GM18951 (cell line): ENCODE results near the gene LEMD2.

Experiments
- POLR2A ChIP-seq: IDR thresholded peaks from 4 replicates; pipeline ENCODE4 v1.6.1; 2011; ENCODE audit warnings: mild to moderate bottlenecking; ENCODE audit not compliant: insufficient read length, insufficient read depth; ENCODE audit errors: extremely low read depth
- in situ Hi-C: fragments of 300-500 bp; cut with MboI; formaldehyde crosslinking; loops from one replicate; pipeline ENCODE4 v1.12.0; 2022; ENCODE audit warnings: low sequenced_read_pairs, mixed read lengths, inconsistent platforms; ENCODE audit not compliant: unreplicated experiment

Gene LEMD2

GRCh38 chr6:33797626-33798342, 8.9 kb upstream of the LEMD2 start:
- in situ Hi-C loops: no loop called here
- no peak for TF ChIP-seq POLR2A

GRCh38 chr6:33794910-33795623, 6.1 kb upstream of the LEMD2 start:
- in situ Hi-C loops: no loop called here
- no peak for TF ChIP-seq POLR2A

- TF ChIP-seq POLR2A: no peak
- in situ Hi-C loops: no loop called here
These were observed 4.1 kb upstream of the LEMD2 start for GRCh38 chr6:33792981-33793380.

GRCh38 chr6:33791620-33792019, 2.7 kb upstream of the LEMD2 start:
- in situ Hi-C loops: no loop called here
- TF ChIP-seq POLR2A: no peak

- TF ChIP-seq POLR2A: no peak
- in situ Hi-C loops: no loop called here
These were observed 2.0 kb upstream of the LEMD2 start for GRCh38 chr6:33790910-33791309.

- in situ Hi-C loops: no loop called here
- TF ChIP-seq POLR2A: no peak
These were observed 1.4 kb upstream of the LEMD2 start for GRCh38 chr6:33790379-33790778.

- no peak for TF ChIP-seq POLR2A
- in situ Hi-C loops: no loop called here
These were observed 593 bp upstream of the LEMD2 start for GRCh38 chr6:33789550-33789895.

- peak; percentile 54 for TF ChIP-seq POLR2A
- in situ Hi-C loops: no loop called here
These were observed 806 bp downstream of the LEMD2 start for GRCh38 chr6:33787954-33788693.

- in situ Hi-C loops: no loop called here
- no peak for TF ChIP-seq POLR2A
These were observed 1.5 kb downstream of the LEMD2 start for GRCh38 chr6:33787346-33787953.

- in situ Hi-C loops: no loop called here
- TF ChIP-seq POLR2A: no peak
These were observed 2.2 kb downstream of the LEMD2 start for GRCh38 chr6:33786736-33787135.

- in situ Hi-C loops: no loop called here
These were observed 3.2 kb downstream of the LEMD2 start for GRCh38 chr6:33785778-33786177.

GRCh38 chr6:33784787-33785186, 4.1 kb downstream of the LEMD2 start:
- in situ Hi-C loops: no loop called here
- no peak for TF ChIP-seq POLR2A

More at GRCh38 chr6:33785778-33786177, 3.2 kb downstream of the LEMD2 start:
- TF ChIP-seq POLR2A: no peak
